Mammary epithelial cell (primary cell): Measurements from ENCODE around the gene ITGAX.

Source experiments
- CTCF ChIP-seq, 2 donors: IDR thresholded peaks in 1 of 2; conservative IDR thresholded peaks in 1 of 2; 2 replicates each; pipeline ENCODE4 v1.5.1; 2011 to 2012; ENCODE audit warnings: inconsistent platforms in 2 of 2, low read length in 2 of 2, mild to moderate bottlenecking in 2 of 2, control low read depth in 1 of 2, low read depth in 1 of 2; ENCODE audit not compliant: insufficient read depth in 1 of 2; ENCODE audit errors: extremely low read depth in 1 of 2
- EZH2 ChIP-seq: IDR thresholded peaks from 2 replicates; pipeline ENCODE4 v1.6.1; 2012; ENCODE audit warnings: low read length, inconsistent platforms, borderline replicate concordance

DNA sequence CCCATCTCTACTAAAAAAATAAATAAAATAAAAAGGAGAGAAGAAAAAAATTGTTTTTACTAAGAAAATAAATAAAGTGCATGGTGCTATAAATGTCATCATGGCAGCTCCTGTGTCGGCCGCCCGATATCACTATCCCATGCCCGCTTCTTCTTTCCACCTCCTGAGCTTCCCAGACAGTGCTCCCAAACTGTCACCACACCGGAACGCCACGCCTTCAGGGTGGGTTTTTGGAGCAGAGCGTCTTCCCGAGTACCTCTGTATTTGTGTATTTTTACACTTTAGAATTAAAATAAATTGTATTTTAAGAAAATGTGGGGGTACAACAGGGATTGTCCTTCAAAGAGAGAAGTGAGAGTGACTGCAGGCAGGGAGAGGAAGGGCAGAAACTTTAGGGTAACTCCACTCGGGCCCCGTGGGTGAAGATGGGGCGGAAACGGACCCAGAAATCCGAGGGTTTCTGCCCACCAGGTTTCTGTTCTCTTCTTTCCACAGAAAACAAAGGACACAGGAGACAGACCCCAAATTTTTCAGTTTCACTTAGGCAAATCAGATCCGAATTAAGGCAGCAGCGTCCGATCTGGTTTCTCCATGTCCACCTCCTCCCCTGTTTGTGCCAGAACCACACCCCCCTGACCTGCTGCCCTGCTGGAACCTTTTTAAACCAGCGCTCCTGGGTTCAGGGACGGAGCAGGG, 3.6 kb upstream of the ITGAX start:
- TF ChIP-seq CTCF (conservative IDR thresholded peaks at IDR 0.05 in 1 of 2, IDR thresholded peaks at IDR 0.05 in 1 of 2; ENCODE audit: extremely low read depth in 1 of 2, insufficient read depth in 1 of 2, low read depth in 1 of 2, low read length in 2 of 2) (no peak), EZH2 (no peak)
